Ishikawa (cell line): Measurements from ENCODE around the gene MKLN1.

Source experiments
- CEBPB ChIP-seq: IDR thresholded peaks from 2 replicates; pipeline ENCODE4 v1.6.1; 2012
- CREB1 ChIP-seq: IDR thresholded peaks from 2 replicates; pipeline ENCODE4 v1.6.1; 2012; ENCODE audit warnings: low read depth
- EGR1 ChIP-seq: IDR thresholded peaks from 2 replicates; pipeline ENCODE4 v1.6.1; 2012
- EP300 ChIP-seq: IDR thresholded peaks from 2 replicates; pipeline ENCODE4 v1.6.1; 2012; ENCODE audit warnings: borderline replicate concordance
- FOXM1 ChIP-seq: IDR thresholded peaks from 2 replicates; pipeline ENCODE4 v1.6.1; 2012; ENCODE audit warnings: low read depth, borderline replicate concordance
- MAX ChIP-seq: IDR thresholded peaks from 2 replicates; pipeline ENCODE4 v1.6.1; 2012
- NFIC ChIP-seq: IDR thresholded peaks from 2 replicates; pipeline ENCODE4 v1.6.1; 2012
- RAD21 ChIP-seq: IDR thresholded peaks from 2 replicates; pipeline ENCODE4 v1.6.1; 2012; ENCODE audit warnings: low read depth
- TAF1 ChIP-seq: IDR thresholded peaks from 2 replicates; pipeline ENCODE4 v1.6.1; 2012; ENCODE audit warnings: low read depth, mild to moderate bottlenecking
- TCF12 ChIP-seq: IDR thresholded peaks from 2 replicates; pipeline ENCODE4 v1.6.1; 2012; ENCODE audit warnings: low read depth
- TEAD4 ChIP-seq: IDR thresholded peaks from 2 replicates; pipeline ENCODE4 v1.6.1; 2012
- USF1 ChIP-seq: IDR thresholded peaks from 2 replicates; pipeline ENCODE4 v1.6.1; 2012
- YY1 ChIP-seq: IDR thresholded peaks from 2 replicates; pipeline ENCODE4 v1.6.1; 2012; ENCODE audit warnings: low read depth
- ZBTB7A ChIP-seq: IDR thresholded peaks from 2 replicates; pipeline ENCODE4 v1.6.1; 2012; ENCODE audit warnings: low read depth
- TF ChIP-seq, protein P1 (sequence below): IDR thresholded peaks from 2 replicates; pipeline ENCODE4 v1.6.1; 2012; ENCODE audit warnings: low read depth, mild to moderate bottlenecking

Gene MKLN1

DNA sequence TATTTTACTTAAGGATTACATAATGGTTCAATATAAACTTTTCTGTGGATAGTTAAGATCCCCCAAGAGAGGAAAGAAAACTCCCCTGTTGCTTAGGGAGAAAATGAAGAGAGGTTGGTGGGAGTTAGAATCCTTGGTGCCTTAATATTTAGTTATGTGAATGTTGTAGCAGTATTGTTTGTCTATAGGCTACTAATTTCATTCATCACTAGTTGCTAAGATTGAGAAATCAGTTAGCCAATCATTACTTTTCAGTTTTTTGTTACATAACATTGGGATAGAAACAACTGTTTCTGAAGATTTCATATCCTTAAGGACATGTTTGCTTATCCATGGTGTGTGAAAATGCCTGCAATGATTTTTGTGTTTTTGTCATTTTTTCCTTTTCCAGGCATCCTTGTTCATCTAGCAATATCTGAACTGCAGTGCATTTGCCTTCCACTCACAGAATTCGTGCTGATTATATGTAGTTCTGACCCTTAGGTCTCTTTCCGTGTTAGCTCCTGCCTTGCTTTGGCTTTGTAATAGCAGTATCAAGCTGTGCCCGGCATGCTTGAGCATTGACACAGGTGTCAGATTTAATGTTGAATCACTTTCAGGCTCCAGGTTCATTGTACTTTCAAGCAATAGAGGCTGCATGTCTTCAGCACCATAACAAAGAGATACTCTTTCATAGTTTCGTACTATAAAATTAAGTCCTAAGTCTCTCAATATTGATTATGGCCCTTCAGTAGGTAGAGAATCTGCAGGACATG is 143.8 kb downstream of the MKLN1 start:
- TF ChIP-seq CEBPB (no peak), MAX (peak; percentile 48; the same call in 1 of the 2 replicates), TCF12 (no peak), NFIC (0 out of 2 replicates have a peak, but pooled peaks have one; percentile 15), TEAD4 (peak; percentile 61), ZBTB7A (no peak), EGR1 (no peak)

DNA sequence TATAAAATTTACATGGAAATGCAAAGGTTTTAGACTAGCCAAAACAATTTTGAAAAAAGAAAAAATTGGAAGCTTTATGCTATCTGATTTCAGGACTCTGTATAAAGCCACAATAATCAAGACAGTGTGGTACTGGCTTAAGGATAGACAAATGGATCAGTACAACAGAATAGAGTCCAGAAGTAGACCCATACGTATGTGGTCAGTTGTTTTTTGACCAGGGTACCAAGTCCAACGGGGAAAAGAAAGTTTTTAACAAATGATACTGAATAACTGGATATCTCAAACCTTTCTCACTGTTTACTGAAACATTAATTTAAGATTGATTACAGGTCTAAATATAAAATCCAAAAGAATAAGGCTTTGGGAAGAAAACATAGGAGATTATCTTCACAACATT is 149.1 kb downstream of the MKLN1 start:
- TF ChIP-seq CEBPB (no peak), NFIC (no peak), USF1 (no peak), EP300 (no peak), MAX (no peak), RAD21 (no peak), TCF12 (no peak), TAF1 (no peak), CREB1 (no peak), TEAD4 (no peak)
- TF ChIP-seq, protein P1, sequence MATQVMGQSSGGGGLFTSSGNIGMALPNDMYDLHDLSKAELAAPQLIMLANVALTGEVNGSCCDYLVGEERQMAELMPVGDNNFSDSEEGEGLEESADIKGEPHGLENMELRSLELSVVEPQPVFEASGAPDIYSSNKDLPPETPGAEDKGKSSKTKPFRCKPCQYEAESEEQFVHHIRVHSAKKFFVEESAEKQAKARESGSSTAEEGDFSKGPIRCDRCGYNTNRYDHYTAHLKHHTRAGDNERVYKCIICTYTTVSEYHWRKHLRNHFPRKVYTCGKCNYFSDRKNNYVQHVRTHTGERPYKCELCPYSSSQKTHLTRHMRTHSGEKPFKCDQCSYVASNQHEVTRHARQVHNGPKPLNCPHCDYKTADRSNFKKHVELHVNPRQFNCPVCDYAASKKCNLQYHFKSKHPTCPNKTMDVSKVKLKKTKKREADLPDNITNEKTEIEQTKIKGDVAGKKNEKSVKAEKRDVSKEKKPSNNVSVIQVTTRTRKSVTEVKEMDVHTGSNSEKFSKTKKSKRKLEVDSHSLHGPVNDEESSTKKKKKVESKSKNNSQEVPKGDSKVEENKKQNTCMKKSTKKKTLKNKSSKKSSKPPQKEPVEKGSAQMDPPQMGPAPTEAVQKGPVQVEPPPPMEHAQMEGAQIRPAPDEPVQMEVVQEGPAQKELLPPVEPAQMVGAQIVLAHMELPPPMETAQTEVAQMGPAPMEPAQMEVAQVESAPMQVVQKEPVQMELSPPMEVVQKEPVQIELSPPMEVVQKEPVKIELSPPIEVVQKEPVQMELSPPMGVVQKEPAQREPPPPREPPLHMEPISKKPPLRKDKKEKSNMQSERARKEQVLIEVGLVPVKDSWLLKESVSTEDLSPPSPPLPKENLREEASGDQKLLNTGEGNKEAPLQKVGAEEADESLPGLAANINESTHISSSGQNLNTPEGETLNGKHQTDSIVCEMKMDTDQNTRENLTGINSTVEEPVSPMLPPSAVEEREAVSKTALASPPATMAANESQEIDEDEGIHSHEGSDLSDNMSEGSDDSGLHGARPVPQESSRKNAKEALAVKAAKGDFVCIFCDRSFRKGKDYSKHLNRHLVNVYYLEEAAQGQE, result no peak

- TF ChIP-seq, protein P1, result no peak
- TF ChIP-seq TAF1, result no peak
- TF ChIP-seq TEAD4, result no peak
- no peak for TF ChIP-seq EGR1
- TF ChIP-seq USF1, result no peak
- no peak for TF ChIP-seq ZBTB7A
- no peak for TF ChIP-seq NFIC
- no peak for TF ChIP-seq CEBPB
- no peak for TF ChIP-seq EP300
- no peak for TF ChIP-seq FOXM1
These were observed 153.0 kb downstream of the MKLN1 start for GRCh38 chr7:131480384-131481315.

- TF ChIP-seq CEBPB (no peak), ZBTB7A (no peak), USF1 (no peak), YY1 (no peak), MAX (no peak), FOXM1 (no peak), EP300 (no peak), RAD21 (no peak), TAF1 (no peak), NFIC (no peak)
- TF ChIP-seq, protein P1, result no peak
These were observed 155.1 kb downstream of the MKLN1 start for GRCh38 chr7:131482800-131483199.
